ENCODE data around the gene CDC14A.

The CDC14A gene

DNA sequence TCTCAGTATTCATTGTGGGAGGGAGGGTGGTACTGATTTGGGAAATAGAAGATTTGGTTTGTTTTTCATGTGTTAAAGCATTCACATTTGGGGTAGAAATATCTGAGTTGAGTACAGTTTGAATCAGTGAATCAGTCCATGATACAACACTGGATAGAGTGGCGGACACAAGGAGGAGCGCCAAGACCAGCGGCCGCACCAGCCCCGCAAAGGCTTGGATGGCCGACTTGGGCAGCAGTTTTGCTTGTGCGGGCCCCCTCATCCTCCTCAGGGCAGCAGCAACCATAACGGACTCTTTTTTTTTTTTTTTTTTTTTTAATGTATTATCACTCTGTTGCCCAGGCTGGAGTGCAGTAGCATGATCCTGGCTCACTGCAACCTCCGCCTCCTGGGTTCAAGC is 20.0 kb upstream of the CDC14A start:
- TF ChIP-seq SIN3A (IDR thresholded peaks at IDR 0.05; ENCODE audit: borderline replicate concordance, insufficient read depth, low read length) (no peak), POLR2AphosphoS5 (IDR thresholded peaks at IDR 0.05; ENCODE audit: low read depth, low read length) (no peak), TAF1 (IDR thresholded peaks at IDR 0.05; ENCODE audit: borderline replicate concordance, insufficient read depth, low read length) (no peak), FOXP2 (optimal IDR thresholded peaks at IDR 0.05; ENCODE audit: borderline replicate concordance, extremely low read depth, extremely low read length, insufficient read depth) (no peak)
- TF ChIP-seq, protein P1, sequence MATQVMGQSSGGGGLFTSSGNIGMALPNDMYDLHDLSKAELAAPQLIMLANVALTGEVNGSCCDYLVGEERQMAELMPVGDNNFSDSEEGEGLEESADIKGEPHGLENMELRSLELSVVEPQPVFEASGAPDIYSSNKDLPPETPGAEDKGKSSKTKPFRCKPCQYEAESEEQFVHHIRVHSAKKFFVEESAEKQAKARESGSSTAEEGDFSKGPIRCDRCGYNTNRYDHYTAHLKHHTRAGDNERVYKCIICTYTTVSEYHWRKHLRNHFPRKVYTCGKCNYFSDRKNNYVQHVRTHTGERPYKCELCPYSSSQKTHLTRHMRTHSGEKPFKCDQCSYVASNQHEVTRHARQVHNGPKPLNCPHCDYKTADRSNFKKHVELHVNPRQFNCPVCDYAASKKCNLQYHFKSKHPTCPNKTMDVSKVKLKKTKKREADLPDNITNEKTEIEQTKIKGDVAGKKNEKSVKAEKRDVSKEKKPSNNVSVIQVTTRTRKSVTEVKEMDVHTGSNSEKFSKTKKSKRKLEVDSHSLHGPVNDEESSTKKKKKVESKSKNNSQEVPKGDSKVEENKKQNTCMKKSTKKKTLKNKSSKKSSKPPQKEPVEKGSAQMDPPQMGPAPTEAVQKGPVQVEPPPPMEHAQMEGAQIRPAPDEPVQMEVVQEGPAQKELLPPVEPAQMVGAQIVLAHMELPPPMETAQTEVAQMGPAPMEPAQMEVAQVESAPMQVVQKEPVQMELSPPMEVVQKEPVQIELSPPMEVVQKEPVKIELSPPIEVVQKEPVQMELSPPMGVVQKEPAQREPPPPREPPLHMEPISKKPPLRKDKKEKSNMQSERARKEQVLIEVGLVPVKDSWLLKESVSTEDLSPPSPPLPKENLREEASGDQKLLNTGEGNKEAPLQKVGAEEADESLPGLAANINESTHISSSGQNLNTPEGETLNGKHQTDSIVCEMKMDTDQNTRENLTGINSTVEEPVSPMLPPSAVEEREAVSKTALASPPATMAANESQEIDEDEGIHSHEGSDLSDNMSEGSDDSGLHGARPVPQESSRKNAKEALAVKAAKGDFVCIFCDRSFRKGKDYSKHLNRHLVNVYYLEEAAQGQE (IDR thresholded peaks at IDR 0.05; ENCODE audit: insufficient read depth in 1 of 2, low read depth in 2 of 2, low read length in 2 of 2): no peak

GRCh38 chr1:100335436-100335835 is 16.9 kb upstream of the CDC14A start:
- no peak for TF ChIP-seq SIN3A (IDR thresholded peaks at IDR 0.05; ENCODE audit: borderline replicate concordance, insufficient read depth, low read length)
- TF ChIP-seq, protein P1 (IDR thresholded peaks at IDR 0.05; ENCODE audit: insufficient read depth in 1 of 2, low read depth in 2 of 2, low read length in 2 of 2): no peak
- no peak for TF ChIP-seq POLR2AphosphoS5 (IDR thresholded peaks at IDR 0.05; ENCODE audit: low read depth, low read length)
- TF ChIP-seq FOXP2 (optimal IDR thresholded peaks at IDR 0.05; ENCODE audit: borderline replicate concordance, extremely low read depth, extremely low read length, insufficient read depth): no peak
- no peak for TF ChIP-seq TAF1 (IDR thresholded peaks at IDR 0.05; ENCODE audit: borderline replicate concordance, insufficient read depth, low read length)

- TF ChIP-seq POLR2AphosphoS5 (IDR thresholded peaks at IDR 0.05; ENCODE audit: low read depth, low read length) (no peak), FOXP2 (optimal IDR thresholded peaks at IDR 0.05; ENCODE audit: borderline replicate concordance, extremely low read depth, extremely low read length, insufficient read depth) (no peak)
- TF ChIP-seq, protein P1 (IDR thresholded peaks at IDR 0.05; ENCODE audit: insufficient read depth in 1 of 2, low read depth in 2 of 2, low read length in 2 of 2): no peak
Measured at GRCh38 chr1:100340494-100340893, 11.8 kb upstream of the CDC14A start.

DNA sequence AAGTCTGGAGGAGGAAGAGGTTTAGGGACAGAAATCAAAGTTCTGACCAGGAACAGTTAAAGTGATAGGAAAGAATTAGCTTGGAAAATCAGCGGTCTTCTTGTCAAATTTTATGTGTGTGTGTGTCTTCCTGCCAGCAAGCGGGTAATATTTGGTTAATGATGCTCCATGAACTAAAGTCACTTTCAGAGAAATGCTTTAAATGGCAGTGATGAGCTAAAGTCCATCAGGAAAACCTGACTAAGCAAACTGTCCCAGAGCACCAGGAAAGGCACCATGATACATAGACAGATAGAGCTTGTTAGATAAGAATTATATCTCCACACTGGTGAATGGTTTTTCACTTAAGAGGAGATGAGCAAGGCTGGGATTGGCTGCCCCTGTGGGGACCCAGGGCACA is 10.0 kb upstream of the CDC14A start:
- TF ChIP-seq, protein P1 (IDR thresholded peaks at IDR 0.05; ENCODE audit: insufficient read depth in 1 of 2, low read depth in 2 of 2, low read length in 2 of 2): no peak
- TF ChIP-seq SIN3A (IDR thresholded peaks at IDR 0.05; ENCODE audit: borderline replicate concordance, insufficient read depth, low read length) (no peak), FOXP2 (optimal IDR thresholded peaks at IDR 0.05; ENCODE audit: borderline replicate concordance, extremely low read depth, extremely low read length, insufficient read depth) (no peak), POLR2AphosphoS5 (IDR thresholded peaks at IDR 0.05; ENCODE audit: low read depth, low read length) (no peak), TAF1 (IDR thresholded peaks at IDR 0.05; ENCODE audit: borderline replicate concordance, insufficient read depth, low read length) (no peak)

DNA sequence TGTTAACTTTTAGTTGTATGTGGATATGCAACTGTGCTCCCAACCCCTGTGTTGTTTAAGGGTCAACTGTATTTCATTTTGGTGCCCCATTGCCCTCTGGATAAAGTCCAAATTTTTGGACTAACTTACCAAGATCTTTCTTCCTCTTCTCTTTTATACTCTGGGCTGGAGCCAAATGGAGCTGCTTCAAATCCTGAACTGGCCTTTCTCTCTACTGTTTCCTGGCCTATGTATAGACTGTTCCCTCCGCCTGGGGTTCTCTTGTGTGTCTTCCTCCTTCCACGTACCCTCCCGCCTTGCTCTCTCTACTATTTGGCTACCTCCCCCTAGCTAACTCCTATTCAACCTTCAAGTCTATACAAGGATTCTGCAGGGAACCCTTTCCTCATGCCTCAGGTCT is 8.4 kb upstream of the CDC14A start:
- TF ChIP-seq FOXP2 (optimal IDR thresholded peaks at IDR 0.05; ENCODE audit: borderline replicate concordance, extremely low read depth, extremely low read length, insufficient read depth): no peak
- TF ChIP-seq TAF1 (IDR thresholded peaks at IDR 0.05; ENCODE audit: borderline replicate concordance, insufficient read depth, low read length): no peak
- no peak for TF ChIP-seq POLR2AphosphoS5 (IDR thresholded peaks at IDR 0.05; ENCODE audit: low read depth, low read length)
- TF ChIP-seq SIN3A (IDR thresholded peaks at IDR 0.05; ENCODE audit: borderline replicate concordance, insufficient read depth, low read length): no peak
- TF ChIP-seq, protein P1 (IDR thresholded peaks at IDR 0.05; ENCODE audit: insufficient read depth in 1 of 2, low read depth in 2 of 2, low read length in 2 of 2): no peak

All from PFSK-1 (cell line).